ENCODE results near the gene PDE5A.
"Not testable (repeated sequence)": the region's sequence is repeated elsewhere in the genome, so short reads cannot be mapped to it uniquely, and the experiment has no call there.

The PDE5A gene

DNA sequence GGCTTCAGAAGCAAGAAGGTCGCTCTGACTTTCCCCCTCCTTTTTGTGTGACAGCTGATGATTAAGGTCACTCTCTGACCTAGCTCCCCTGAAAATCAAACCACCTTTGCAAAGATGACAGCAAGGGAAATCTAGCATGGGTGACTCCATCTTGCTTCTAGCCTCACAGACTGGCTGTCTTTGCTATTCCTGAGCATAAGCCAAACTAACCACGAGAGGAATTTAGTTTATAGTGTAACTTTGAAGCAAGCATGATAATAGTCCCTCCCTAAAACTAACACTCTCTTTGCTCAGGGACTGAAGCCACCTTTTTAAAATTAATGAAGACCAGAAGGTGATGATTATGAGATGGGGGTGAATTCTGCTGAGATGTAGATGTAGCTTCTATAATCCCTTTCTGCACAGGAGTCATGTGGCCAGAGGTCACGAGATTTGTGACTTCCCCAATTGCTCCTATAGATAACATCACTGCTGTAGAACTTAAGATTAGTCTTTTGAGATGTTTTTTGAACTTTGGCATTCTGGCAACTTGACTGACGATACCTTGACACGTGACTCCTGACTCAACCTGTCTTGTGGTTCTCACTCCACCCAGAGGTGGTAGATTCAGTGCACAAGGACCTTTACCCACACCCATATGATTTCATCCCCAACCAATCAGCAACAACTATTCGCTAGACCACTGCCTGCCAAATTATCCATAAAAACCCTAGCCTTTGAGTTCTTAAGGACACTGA is 14.9 kb upstream of the PDE5A start:
- no peak for DNase-seq

DNA sequence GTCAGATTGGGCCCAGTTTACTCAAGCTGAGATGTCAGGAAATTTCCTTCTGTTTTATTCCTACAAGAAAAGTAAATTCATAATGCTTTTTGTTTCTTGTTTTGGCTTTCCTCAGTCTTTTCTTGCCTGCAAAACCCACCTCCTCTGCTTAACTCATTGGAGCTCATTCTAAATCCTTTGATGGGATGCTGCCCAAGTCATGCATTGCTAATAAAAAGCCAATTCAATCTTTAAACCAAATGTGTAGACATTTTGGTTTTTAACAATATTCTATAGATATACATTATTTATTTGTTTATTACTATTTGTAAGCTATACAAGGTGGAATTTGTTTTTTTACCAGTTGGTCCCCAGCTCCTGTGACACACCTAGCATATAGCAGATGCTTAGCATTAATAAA is 13.2 kb upstream of the PDE5A start:
- DNase-seq: no peak

DNA sequence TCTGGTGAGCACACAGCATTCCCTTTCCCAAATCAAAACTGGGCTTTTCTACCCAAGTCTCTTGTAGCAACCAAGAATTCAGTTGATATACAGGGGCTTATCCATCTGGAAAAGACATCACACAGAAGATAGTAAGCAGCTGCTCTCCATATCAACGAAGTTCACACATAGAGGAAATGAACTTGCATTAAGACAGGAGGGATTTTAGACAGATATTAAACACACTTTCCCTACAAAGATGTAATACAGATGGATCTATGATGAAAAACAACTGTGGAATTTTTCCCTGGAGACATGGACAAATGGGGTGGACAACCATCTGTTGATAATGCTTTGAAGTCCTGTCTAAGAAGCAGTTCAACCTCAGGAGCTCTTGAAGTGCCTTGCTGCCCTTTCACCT is 9.8 kb upstream of the PDE5A start:
- no peak for DNase-seq

DNA sequence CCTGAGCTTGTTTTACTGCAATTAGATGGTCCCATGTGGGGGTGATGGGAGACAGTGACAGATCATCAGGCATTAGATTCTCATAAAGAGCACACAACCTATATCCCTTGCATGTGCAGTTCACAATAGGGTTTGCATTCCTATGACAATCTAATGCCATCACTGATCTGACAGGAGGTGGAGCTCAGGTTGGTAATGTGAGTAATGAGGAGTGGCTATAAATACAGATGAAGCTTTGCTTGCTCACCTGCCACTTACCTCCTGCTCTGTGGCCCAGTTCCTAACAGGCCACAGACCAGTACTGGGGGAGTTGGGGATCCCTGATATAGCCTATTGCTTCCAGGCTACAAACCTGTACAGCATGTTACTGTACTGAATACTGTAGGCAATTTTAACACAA is 8.2 kb upstream of the PDE5A start:
- not testable (repeated sequence) for DNase-seq

DNA sequence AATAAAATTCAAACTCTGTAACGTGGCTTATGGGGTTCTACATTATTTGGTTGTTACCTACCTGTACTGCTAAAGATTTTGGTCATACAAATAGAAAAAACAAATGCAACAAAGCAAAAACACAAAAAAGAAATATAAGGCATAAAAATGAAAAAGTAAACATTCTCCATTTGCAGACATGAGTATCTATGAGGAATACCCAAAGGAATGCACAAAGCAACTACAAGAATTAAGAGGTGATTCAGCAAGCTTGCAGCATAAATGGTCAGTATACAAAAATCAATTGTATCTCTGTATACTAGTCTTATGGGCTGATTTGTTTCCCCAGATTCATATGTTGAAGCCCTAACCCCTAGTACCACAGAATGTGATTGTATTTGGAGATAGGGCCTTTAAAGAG is 3.6 kb upstream of the PDE5A start:
- DNase-seq: no peak

DNA sequence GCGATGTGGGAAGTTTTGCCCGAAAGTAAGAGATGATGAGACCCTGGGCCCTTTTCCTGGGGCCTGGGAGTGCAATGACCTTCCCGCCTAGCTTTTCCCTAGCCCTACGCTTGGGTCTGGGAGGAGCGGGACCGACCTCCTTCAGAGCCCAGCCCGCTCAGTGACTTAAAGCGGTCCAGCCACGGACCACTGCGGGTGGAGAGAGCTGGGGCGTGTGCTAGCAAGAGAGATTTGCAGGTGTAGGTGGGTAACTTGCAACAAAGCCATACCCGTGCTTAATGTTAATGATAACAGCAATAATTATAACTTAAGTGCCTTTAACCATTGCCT is 503 bp upstream of the PDE5A start:
- no peak for DNase-seq

DNA sequence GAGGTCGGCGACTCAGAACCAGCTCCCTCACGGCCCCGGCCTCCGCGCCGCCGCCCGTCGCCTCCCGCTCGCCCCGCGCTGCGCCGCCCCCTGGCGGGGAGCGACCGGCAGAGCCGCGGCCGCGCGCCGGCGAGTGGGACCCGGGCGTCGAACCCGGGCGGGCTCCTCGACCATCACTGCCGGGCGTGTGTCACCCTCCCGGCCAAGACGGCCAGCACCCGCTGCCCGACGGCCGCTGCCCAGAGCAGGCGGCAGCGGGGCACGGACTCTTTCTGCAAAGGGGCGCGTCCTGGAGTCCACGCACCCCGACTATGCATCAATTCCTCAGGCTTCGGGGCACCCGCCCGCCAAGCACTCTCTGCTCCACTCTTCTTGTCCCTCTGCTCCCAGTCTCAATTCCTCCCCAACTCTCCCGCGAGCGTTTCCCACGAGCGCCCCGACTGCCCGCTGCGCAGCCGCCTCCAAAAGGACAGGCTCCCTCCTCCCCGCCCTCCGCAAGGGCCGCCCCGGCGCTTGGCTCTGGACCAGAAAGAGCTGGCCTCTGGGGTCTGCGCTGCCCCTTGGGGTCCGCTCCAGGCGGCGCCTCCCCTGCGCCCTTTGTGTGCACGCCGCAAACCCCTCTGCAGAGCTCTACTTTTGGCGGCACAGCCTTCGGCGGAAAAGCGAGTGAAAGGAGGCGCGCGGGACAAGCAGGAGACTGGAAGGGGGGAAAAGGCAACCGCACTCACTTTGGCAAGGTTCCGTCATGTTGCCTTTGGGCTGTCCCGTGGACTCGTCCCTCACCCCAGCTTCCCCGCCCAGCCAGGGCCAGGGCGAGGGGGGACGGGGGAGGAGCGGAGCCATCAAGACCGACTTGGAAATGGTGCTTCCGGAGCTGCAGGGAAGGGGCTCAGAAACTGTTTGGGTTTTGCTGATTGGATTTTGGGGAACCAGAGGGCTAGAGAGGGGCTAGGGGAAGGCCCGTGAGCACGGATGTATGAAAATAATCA is 1.0 kb downstream of the PDE5A start:
- peak; percentile 64 for DNase-seq

DNA sequence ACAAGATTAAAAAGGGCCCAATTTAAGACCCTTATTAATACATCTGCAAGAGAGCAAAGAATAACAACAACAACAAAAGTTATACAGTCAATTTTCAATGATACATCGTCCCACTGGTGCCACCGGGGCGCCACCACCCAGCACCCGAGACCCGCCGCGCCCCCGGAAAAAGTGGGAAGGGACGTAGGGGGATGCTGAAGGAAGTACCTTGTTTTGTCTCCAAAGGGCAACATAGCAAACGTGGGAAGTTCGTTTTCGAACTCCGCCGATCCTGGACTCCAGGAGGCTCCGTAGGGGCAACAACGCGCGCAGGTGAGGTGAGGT is 1.7 kb downstream of the PDE5A start:
- no peak for DNase-seq

DNA sequence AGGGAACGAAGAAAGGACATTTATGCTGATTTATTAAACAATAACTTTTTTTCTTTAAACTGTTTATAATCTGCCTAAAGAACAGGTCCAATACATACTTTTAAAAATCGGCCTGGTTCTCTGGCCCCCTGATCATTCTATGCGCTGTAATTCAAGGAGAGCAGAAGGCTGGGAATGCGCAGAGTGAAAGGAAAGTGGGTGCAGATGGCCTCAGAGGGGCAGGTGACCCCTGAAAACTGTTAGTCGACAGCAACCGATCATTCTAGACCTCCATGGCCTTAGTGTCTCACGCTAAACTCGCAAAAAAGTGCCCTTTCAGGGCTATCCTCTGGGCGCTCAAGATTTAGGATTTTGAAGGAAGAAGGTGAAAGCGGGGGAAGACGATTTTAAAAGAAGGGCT is 2.2 kb downstream of the PDE5A start:
- no peak for DNase-seq

DNA sequence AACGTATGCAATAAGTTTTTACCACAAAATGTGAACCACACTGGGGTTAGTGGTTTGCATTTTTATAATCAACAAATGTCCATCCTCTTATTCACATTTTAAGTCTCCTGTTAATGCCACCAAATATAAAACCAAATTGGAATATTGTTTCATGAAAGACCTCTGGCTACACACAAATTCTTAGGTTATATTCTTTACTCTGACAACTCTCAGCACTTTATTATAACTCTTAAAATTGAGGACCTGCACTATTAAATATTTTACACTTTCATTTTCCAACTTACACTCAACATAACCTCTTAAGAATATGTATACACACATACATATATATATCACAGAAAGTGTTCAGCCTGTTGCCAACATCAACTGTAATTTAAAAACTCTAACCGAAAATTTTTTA is 2.8 kb downstream of the PDE5A start:
- DNase-seq: no peak

DNA sequence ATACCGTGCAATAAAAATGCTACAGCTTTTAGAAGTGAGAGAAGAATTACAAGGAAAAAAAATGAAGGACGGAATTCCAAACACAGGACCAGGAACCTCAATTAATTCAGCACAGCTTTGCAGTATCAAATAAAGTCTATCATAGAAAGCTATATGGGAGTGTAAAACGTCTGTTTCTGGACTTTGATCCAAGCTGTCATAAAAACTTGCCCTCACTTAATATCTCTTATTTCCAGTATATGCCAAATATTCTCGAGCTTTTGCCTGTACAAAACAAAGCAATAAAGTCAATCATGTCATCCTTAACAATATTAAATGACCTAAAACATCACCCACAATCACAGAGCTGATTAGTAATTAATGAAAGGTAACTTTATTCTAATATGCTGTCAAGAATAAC is 4.2 kb downstream of the PDE5A start:
- DNase-seq: no peak

DNA sequence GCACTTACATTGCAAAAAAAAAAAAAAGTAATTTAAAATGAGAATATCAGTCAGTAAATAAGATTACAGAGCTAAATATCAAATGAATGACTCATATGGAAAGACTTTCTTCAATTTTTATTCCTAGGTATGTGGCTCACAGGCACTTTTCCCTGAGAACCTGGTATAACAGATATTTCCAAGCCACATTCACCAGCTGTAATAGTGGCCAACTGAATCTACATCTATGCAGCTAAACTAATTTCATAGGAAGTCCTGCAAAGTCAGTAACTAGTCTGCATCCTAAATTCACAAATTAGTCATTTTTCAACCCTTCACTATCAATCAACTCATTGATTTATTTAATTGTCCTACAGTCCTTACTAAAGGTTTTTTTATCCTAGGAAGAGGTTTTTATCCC is 5.6 kb downstream of the PDE5A start:
- DNase-seq: no peak

DNA sequence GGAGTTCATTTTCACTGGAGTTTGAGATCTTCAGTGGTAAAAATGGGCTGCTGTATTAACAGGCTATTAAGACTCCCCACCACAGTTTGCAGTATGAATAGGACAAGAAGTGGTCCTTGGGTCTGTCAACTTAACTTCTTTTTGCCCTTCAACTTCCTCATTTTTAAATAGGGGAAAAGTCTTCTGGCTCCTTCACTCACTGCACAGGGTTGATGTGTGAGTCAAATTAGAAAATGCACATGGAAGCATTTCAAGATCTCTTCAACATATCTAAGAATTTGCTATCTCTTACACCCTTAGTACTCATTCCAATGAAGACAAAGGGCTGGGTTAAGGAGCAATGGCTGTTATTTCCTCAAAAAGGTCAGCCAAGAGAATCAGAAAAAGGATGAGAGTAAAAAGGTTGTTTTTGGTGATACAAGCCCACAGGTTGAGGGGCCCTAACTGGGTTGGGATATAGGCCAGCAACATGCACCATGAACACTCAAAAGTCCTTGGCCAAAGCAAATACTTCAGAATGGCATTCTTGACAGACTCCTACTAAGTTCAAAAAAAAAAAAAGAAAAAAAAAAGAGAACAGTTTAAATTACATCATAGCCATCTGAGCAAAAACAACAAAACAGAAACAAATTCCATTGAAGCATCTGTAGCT is 13.4 kb downstream of the PDE5A start:
- no peak for DNase-seq

DNA sequence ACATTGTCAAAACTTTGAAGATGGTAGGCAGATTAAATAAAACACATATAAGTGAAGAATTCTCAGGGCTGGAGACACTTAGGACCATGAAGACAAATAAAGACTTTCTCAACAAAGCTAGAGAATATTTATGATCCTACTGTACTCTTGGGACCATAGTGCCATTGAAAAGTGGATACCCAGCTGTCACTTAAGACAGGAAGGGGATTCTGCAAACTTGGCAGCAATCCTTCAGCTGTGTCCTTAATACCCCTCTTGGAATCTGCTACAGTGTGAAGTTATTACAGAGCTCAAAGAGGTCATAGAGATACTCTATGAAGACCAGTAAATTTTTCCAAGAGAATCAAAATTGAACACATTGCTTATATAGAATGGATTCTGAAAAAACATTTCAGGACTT is 24.3 kb downstream of the PDE5A start:
- DNase-seq: no peak

DNA sequence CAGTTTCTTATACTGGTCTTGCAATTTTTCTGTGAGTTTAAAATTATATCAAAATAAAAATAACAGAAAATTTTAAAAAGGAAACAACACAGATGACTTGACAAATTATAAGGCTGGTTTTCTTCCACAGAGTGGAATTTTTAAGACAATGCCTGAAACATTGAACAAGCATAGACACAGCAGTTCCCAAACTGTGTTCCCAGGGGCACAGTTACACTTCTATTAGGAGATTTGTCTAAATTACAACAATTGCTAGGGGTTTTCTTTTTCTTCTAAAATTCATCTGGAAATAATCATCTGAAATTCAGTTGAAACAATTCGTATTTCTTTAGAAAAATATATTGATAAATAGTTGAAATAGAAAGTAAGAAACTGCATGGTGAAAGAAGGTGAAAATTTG is 26.2 kb downstream of the PDE5A start:
- DNase-seq: no peak

DNA sequence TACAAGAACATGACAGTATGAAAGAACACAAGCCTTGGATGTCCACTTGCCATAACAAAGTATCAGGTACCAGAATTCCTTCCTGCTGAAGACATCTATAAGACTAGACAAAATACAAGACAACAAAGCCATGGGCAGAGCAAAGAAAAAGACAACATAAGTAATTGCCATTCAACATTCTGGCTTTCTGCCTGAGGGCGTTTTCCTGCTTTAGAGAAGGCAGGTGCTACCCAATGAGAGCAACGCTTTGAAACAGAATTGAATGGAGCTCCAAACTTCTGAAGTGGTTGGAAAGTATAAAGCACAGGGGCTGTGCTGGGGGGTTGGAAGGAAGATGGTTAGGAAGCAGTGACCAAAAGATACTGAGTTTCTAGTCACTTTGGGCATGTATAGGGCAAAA is 30.1 kb downstream of the PDE5A start:
- DNase-seq: no peak

DNA sequence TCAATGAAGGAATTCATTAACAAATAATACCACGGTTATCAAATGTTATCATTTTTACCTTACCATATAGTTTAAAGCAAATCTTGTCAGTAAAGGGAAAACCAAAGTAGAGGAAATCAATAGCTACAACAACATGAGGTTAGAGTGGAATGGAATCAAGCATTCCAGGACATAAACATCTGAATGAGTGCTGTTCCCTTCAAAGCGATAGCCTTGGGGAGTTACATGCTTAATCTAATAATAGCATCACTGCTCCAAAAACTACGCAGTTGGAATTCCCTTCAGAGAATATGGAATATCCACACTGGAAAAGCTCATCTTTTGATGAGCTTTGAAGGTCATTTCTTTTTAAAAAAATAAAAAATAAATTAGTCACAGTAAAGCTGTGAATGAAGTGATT is 31.2 kb downstream of the PDE5A start:
- no peak for DNase-seq

DNA sequence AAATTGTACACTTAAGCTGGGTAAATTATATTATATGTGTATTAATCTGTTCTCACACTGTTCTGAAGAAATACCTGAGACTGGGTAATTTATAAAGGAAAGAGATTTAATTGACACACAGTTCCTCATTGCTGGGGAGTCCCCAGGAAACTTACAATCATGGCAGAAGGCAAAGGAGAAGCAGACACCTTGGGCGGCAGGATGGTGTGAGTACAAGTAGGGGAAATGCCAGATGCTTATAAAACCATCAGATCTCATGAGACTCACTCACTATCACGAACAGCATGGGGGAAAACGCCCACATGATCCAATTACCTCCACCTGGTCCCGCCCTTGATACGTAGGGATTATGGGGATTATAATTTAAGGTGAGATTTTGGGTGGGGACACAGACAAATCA is 34.9 kb downstream of the PDE5A start:
- no peak for DNase-seq

DNA sequence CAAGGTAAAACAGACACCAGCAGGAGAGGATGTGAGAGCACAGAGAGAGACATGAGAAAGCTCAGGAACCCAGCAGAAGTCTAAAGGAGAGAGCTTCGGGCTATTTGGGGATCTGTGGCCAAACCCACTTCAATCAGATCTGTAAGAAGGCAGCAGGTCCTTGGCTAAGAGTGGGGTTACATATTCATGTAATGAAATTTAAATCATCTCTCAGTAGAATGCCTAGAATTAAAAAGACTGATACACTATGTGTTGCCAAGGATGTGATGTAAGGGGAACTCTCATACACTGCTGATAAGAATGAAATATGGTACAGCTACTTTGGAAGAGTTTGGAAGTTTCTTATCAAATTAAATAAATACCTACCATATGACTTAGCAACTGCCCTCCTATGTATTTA is 35.8 kb downstream of the PDE5A start:
- no peak for DNase-seq

DNA sequence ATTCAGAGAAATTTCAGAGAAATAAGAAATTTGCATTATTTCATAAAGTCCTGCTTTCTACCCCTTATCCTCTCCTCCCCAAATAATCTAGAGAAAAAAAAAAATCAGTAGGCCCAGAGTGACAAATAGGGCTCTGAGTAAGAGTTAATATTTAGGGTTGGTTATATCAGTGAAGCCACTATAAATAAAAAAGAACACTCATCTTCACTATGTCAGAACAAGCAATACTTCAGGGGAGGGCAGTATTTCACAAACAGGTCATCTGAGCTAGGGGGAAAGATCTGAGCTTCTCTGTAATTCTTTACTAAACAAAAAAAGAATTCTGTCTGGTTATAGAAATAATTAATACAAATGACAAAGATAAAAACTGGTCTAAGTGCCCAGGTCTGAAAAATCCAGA is 39.4 kb downstream of the PDE5A start:
- DNase-seq: no peak

DNA sequence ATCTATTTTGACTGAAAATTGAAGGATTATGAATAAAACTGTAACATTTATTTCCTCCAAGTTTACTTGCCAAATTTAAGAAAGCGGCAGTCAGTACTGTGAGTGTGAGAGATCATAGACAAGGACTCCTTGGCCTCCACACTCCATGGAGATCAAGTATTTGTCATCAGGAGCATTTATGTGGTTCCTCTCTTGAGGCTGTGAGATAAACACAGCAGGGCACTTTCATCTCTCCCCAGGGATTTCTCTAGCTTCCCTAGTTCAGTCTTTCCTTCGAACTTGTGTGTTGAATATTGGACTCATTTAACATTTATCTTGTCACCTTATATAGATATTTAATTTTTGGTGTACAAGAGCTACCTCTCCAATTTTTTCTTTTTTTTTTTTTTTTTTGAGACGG is 40.8 kb downstream of the PDE5A start:
- DNase-seq: no peak

DNA sequence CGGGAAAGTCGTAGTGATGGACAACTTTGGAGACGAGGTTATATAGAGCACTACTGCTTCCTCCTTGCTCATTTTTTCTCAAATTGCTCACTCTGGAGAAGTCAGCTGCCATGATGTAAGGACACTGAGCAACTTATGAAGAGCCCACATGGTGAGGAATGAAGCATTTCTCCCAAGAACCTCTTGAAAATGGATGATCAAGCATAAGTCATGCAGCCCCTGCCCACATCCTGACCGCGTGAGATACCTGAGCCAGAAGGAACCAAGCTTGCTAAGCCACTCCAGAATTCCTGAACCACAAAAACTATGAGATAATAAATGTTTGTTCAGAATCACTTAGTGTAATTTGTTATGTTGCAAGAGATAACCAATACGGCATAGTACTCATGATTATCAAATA is 42.8 kb downstream of the PDE5A start:
- no peak for DNase-seq

DNA sequence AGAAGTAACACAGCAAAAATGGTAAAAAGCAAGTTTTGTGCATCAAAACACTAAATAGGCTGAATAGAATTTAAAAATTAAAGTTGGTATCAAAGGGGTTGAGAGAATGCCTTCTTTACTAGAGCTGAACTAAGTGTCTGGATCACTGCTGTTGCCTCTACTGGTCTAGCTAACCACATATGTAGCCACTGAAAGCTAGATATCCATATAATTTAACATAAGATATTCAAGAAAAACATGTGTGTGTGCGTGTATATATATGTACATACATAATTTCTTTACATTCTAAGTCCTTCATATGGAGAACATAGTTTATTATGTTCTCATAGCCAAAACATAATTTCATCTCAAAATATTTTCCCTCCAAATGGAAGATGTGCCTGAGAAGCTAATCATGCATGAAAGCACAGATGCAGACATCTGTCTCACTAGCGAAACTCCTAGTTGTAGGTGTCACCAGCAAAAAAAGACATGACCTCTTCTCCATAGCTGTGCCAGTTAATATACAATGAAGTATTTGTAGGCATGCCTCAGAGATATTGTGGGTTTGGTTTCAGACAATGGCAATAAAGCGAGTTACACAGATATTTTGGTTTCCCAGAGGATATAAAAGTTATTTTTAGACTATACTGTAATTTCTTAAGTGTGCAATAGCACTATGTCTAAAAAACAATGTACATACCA is 47.3 kb downstream of the PDE5A start:
- DNase-seq: no peak

DNA sequence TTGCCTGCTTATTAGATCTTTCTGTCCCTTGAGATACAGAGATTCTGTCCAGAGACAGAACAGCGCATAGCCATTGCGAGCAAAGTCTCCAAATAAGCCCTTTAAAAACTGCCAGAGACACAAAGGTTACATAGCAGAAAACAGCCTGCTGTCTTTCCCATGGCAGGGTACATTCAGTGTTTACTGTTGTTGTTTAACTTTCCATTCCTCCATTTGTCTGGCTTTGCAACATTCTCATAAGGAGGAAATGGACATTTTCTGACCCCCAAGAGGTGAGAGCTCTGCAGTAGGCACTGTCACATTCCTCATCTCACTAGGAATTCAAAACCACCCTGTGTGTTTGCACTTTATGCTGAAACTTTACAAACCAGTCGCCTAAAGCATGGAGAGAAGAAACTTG is 48.3 kb downstream of the PDE5A start:
- DNase-seq: no peak

Data from activated CD4-positive, alpha-beta T cell treated with anti-CD3 and anti-CD28 coated beads, Interleukin-2, Interleukin-6, amounts not matched to agents 100 ng/mL and 50 ng/mL, durations not matched to agents 16 hours and 8 hours (primary cell).